Measurements from ENCODE around the gene CD9. TPM values are rescaled to one million over a fixed set of nuclear protein-coding genes. Genes with fewer than 3 reads are reported as not detected.

CD9 gene, protein sequence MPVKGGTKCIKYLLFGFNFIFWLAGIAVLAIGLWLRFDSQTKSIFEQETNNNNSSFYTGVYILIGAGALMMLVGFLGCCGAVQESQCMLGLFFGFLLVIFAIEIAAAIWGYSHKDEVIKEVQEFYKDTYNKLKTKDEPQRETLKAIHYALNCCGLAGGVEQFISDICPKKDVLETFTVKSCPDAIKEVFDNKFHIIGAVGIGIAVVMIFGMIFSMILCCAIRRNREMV
- total RNA-seq, result 175 and 214 TPM in 2 replicates

DNA sequence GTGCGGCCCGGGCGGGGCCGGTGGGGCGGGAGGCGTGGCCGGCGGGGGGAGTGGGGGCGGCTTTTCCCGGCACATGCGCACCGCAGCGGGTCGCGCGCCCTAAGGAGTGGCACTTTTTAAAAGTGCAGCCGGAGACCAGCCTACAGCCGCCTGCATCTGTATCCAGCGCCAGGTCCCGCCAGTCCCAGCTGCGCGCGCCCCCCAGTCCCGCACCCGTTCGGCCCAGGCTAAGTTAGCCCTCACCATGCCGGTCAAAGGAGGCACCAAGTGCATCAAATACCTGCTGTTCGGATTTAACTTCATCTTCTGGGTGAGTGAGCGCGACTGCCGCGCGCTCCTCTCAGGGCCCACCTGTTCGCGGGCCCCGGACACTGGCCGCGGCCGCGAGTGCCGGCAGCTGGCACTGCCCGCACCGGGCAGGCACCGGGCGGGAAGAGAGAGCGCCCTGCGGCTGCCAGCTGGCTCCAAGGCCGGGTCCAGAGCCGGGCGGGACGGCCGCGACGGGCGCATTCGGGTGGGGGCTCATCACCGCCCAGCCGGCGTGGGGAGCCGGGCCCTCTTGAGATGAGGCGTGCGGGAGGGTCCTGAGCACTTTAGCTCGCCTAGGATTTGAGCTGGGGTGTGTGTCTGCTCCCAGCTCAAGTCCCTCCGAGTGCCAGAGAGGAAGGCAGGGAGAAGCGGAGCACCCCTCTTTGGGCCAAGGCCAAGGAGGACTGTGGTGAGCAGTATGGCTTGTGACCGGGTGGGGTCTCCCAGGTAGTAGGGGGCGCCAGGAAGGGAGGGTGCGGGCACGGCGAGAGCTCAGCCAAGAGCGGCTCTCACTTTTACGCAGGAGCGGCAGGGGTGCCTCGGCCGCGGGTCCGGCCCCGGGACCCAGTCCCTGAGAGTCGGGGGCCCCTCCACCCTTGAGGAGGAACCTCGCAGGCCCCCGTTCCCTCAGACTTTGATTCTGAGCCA lies at the start of gene CD9:
Gene CD9, plus strand, starts transcription at position 145 of the 957 bp plus-strand sequence. Its CDS starts 100 bp downstream, at position 245.

Small RNA genes lying within 50 kb of the gene (small RNA-seq; reads per million reads assigned to genes)
- gene ATP5MFP5 (not detected), gene RF00019 (not detected)

Other genes with a start within 250 kb of the CD9 start
- 0.24 and 0.81 TPM in 2 replicates for gene VWF, start 75.7 kb upstream of the CD9 start, total RNA-seq
- gene PLEKHG6, start 110.3 kb downstream of the CD9 start, total RNA-seq, result 0.16 TPM in 1 of 2 replicates, not detected in the other
- gene TNFRSF1A, start 141.7 kb downstream of the CD9 start, total RNA-seq, result 214 and 306 TPM in 2 replicates
- gene SCNN1A, start 175.2 kb downstream of the CD9 start, total RNA-seq, result 0.85 and 1.5 TPM in 2 replicates
- 117 and 121 TPM in 2 replicates for gene LTBR, start 183.8 kb downstream of the CD9 start, total RNA-seq
- 0.36 TPM in 1 of 2 replicates, not detected in the other for gene CD27, start 244.6 kb downstream of the CD9 start, total RNA-seq